PC-9 (cell line): Measurements from ENCODE around the gene VPS13D. TPM values are rescaled to one million over a fixed set of nuclear protein-coding genes. Genes with fewer than 3 reads are reported as not detected.

Experiments
- BruUV-seq: library from RNA; stranded (reverse); fragments of 400-500 nt; replicated peaks from 2 replicates; lab custom pipeline; 2021; lab: Mats Ljungman, UMichigan
- CTCF ChIA-PET: fragments of 300-600 bp; sonication (Branson Sonifier 250); formaldehyde crosslinking; loops from one replicate; lab custom pipeline; 2022; ENCODE audit warnings: antibody characterized with exemption; lab: Charles Lee
- POLR2A ChIA-PET: fragments of 300-600 bp; sonication (Branson Sonifier 250); formaldehyde crosslinking; loops from one replicate; lab custom pipeline; 2022; ENCODE audit warnings: antibody characterized with exemption; ENCODE audit not compliant: unreplicated experiment; lab: Charles Lee
- DNase-seq, 2 experiments: peaks; one replicate each; pipeline versions ENCODE4 v3.0.0 to v3.0.0-alpha.2; 2015 to 2022; ENCODE audit warnings: mixed read lengths in 1 of 2
- H2AFZ ChIP-seq: fragments of 200-600 bp; sonication (generic); 2 replicates; pipeline ENCODE4 v1.8.1; 2017; ENCODE audit warnings: antibody characterized with exemption
- H3F3A ChIP-seq: fragments of 200-600 bp; sonication (generic); 2 replicates; pipeline ENCODE4 v1.8.1; 2017; ENCODE audit warnings: antibody characterized with exemption, mild to moderate bottlenecking, low read depth; ENCODE audit not compliant: insufficient read depth
- H3K27ac ChIP-seq: fragments of 200-600 bp; sonication (generic); 2 replicates; pipeline ENCODE4 v1.6.1; 2016; ENCODE audit warnings: mixed run types
- H3K27me3 ChIP-seq: fragments of 200-600 bp; sonication (generic); 2 replicates; pipeline ENCODE4 v1.6.1; 2016; ENCODE audit warnings: low read depth, mixed run types; ENCODE audit not compliant: insufficient read depth
- H3K36me3 ChIP-seq: fragments of 200-600 bp; sonication (generic); 2 replicates; pipeline ENCODE4 v1.6.1; 2016; ENCODE audit warnings: low read depth, mixed run types
- H3K4me1 ChIP-seq: fragments of 200-600 bp; sonication (generic); replicated peaks from 2 replicates; pipeline ENCODE4 v1.6.1; 2016; ENCODE audit warnings: mixed run types; ENCODE audit not compliant: insufficient read depth
- H3K4me2 ChIP-seq: fragments of 200-600 bp; sonication (generic); 2 replicates; pipeline ENCODE4 v1.6.1; 2017; ENCODE audit warnings: mixed run types
- H3K4me3 ChIP-seq: fragments of 200-600 bp; sonication (generic); 2 replicates; pipeline ENCODE4 v1.6.1; 2016; ENCODE audit warnings: mixed run types
- H3K79me2 ChIP-seq: fragments of 200-600 bp; sonication (generic); 2 replicates; pipeline ENCODE4 v1.6.1; 2017; ENCODE audit warnings: low read depth, mixed run types
- H3K9me2 ChIP-seq: fragments of 200-600 bp; sonication (generic); 2 replicates; pipeline ENCODE4 v1.8.1; 2017; ENCODE audit warnings: mild to moderate bottlenecking; ENCODE audit not compliant: insufficient read depth
- H3K9me3 ChIP-seq: fragments of 200-600 bp; sonication (generic); 2 replicates; pipeline ENCODE4 v1.8.1; 2016; ENCODE audit warnings: low read depth; ENCODE audit not compliant: insufficient read depth
- H4K20me1 ChIP-seq: fragments of 200-600 bp; sonication (generic); 2 replicates; pipeline ENCODE4 v1.8.1; 2017; ENCODE audit not compliant: insufficient read depth
- CTCF ChIP-seq: fragments of 200-600 bp; sonication (generic); conservative IDR thresholded peaks from 2 replicates; pipeline ENCODE4 v1.6.1; 2017; ENCODE audit warnings: mixed run types, antibody characterized with exemption, mild to moderate bottlenecking, moderate library complexity
- EZH2 ChIP-seq: fragments of 200-600 bp; sonication (generic); IDR thresholded peaks from 2 replicates; pipeline ENCODE4 v1.8.0; 2017; ENCODE audit warnings: antibody characterized with exemption, low read depth
- intact Hi-C: fragments of 100-400 bp; cut with micrococcal nuclease; formaldehyde crosslinking; loops from one replicate; pipeline ENCODE4 v1.10.0; 2022; ENCODE audit not compliant: unreplicated experiment
- total RNA-seq: library from RNA; stranded (reverse); gene quantifications from 2 replicates; pipeline ENCODE4 v1.2.3, GENCODE V29; 2021

VPS13D gene
- total RNA-seq, 1 experiment from 2014 or later: 36.2 TPM

GRCh38 chr1:12539705-12540579 lies 310.1 kb downstream of the VPS13D start:
- Histone ChIP-seq H3K27ac (no peak overlapping the region), H3K36me3 (no peaks in the 10 kb centered on the region), H2AFZ (no peak overlapping the region), H3K79me2 (no peaks in the 10 kb centered on the region), H3K9me3 (no peaks in the 10 kb centered on the region), H4K20me1 (no peaks in the 10 kb centered on the region), H3K4me2 (no peak overlapping the region), H3F3A (no peaks in the 10 kb centered on the region), H3K9me2 (no peaks in the 10 kb centered on the region), H3K4me3 (no peak overlapping the region), H3K27me3 (no peaks in the 10 kb centered on the region), H3K4me1 (no peaks in the 10 kb centered on the region)
- intact Hi-C loops: no loop called here
- POLR2A ChIA-PET: no interaction called here
- CTCF ChIA-PET: no interaction called here
- TF ChIP-seq EZH2 (no peak), CTCF (no peak)
- no peak for DNase-seq
- no TSS peak for BruUV-seq

DNA sequence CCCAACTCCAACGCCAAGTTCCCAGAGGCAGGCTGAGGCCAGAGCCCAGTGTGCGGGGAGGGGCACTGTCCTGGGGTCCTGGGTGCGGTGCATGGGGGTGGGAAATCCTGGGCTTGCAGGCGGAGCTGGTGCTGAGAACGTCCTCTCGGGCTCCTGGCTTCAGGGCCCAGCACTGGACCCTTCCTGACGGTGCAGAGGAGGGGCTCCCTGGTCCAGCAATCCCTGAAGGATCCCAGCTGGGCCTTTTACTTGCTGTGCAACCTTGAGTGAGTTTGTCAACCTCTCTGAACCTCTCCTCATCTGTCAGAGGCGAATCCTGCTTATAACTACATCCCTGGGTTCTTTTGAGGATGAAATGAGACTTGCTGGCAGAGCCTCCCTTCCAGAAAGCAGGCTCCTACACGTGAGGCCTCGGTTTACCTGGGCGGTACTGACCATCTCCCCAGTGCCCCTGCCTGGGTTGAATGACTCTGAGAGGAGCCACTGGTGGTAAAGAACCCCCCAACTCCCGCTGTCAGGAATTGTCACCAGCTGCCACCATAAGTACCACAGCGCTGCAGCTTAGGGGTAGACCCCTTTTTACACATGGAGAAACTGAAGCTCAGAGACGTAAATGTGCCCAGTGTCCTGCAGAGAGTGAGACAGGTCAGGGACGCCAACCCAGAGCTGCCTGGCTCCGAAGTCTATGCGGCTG lies 310.9 kb downstream of the VPS13D start:
- ChIA-PET CTCF (no interaction called here), POLR2A (no interaction called here)
- no peaks in the 10 kb centered on the region for H3K36me3 ChIP-seq
- H2AFZ ChIP-seq: no peak overlapping the region
- H3K9me2 ChIP-seq: no peaks in the 10 kb centered on the region
- no peak for DNase-seq
- no peaks in the 10 kb centered on the region for H3K4me1 ChIP-seq
- no peaks in the 10 kb centered on the region for H3K9me3 ChIP-seq
- no peaks in the 10 kb centered on the region for H3K79me2 ChIP-seq
- TF ChIP-seq CTCF (no peak), EZH2 (no peak)
- BruUV-seq: no TSS peak
- intact Hi-C loops: no loop called here
- H3K4me2 ChIP-seq: no peak overlapping the region
- H3K27ac ChIP-seq: no peak overlapping the region
- no peaks in the 10 kb centered on the region for H3F3A ChIP-seq
- no peak overlapping the region for H3K4me3 ChIP-seq
- no peaks in the 10 kb centered on the region for H3K27me3 ChIP-seq
- no peaks in the 10 kb centered on the region for H4K20me1 ChIP-seq

GRCh38 chr1:12541274-12542137 lies 311.7 kb downstream of the VPS13D start:
- H2AFZ ChIP-seq: no peak overlapping the region
- no peaks in the 10 kb centered on the region for H3K79me2 ChIP-seq
- no peaks in the 10 kb centered on the region for H3K4me1 ChIP-seq
- no peak for DNase-seq
- ChIA-PET CTCF (no interaction called here), POLR2A (interaction anchor here (0.6 kb wide), 1 partner anchor 76 kb away, joined by 3 read pairs; the partner anchor contains the start of gene DHRS3)
- no peaks in the 10 kb centered on the region for H4K20me1 ChIP-seq
- H3K9me2 ChIP-seq: no peaks in the 10 kb centered on the region
- intact Hi-C loops: no loop called here
- no peaks in the 10 kb centered on the region for H3K36me3 ChIP-seq
- no peaks in the 10 kb centered on the region for H3K27me3 ChIP-seq
- no peak overlapping the region for H3K4me3 ChIP-seq
- H3F3A ChIP-seq: no peaks in the 10 kb centered on the region
- no peak overlapping the region for H3K27ac ChIP-seq
- TF ChIP-seq EZH2 (no peak), CTCF (no peak)
- no peak overlapping the region for H3K4me2 ChIP-seq
- BruUV-seq: no TSS peak
- H3K9me3 ChIP-seq: no peaks in the 10 kb centered on the region
